Measurements from ENCODE around the gene FCMR.

Gene FCMR

DNA sequence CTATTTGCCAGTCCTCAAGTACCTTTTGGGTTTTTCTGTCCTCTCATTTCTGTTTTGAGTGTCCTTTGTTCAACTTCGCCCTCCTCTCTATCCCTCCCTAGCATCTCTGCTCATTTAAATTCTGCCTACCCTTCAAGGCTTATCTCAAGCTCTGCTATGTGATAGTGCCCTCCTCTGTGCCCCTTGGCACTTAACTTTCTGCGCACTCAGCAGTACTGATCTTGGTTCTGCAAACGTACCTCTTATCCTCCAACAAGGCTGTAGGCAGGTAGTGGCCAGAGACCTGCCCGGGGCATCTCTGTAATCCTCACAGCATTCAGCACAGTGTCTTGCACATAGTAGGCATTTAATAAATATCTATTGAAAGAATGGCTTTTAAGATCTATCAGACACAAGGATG lies 61.6 kb downstream of the FCMR start:
- H4K91ac ChIP-seq (ENCODE audit: low read length): no peak overlapping the region
- no peak overlapping the region for H3K9ac ChIP-seq (ENCODE audit: low read length)
- H3K27me3 ChIP-seq (ENCODE audit: control insufficient read depth in 1 of 2, insufficient read depth in 1 of 2, low read length in 2 of 2): peaks cover 22 to 54% of the 10 kb centered on the region in 2 experiments
- no peak overlapping the region for H2AK5ac ChIP-seq (ENCODE audit: low read length, severe bottlenecking)
- H3K4me2 ChIP-seq (ENCODE audit: low read length, poor library complexity, severe bottlenecking): no peak overlapping the region
- H3K79me1 ChIP-seq (replicated peaks; ENCODE audit: low read length, poor library complexity, severe bottlenecking): no peaks in the 10 kb centered on the region
- no peaks in the 10 kb centered on the region for H3K4me1 ChIP-seq (ENCODE audit: control insufficient read depth, insufficient read depth, low read depth, low read length)
- no peaks in the 10 kb centered on the region for H3K36me3 ChIP-seq (ENCODE audit: control insufficient read depth in 1 of 2, insufficient read depth in 2 of 2, low read depth in 1 of 2, low read length in 2 of 2)
- H2BK15ac ChIP-seq (ENCODE audit: low read depth, poor library complexity, severe bottlenecking): no peak overlapping the region
- no peak overlapping the region for H3K27ac ChIP-seq (ENCODE audit: low read length, poor library complexity, severe bottlenecking)
- no peak overlapping the region for H3K4me3 ChIP-seq (ENCODE audit: insufficient read depth in 1 of 2, low read depth in 1 of 2, low read length in 2 of 2)
- DNase-seq: no peak
- H3K9me3 ChIP-seq (ENCODE audit: control insufficient read depth, low read length): no peaks in the 10 kb centered on the region
- no peak overlapping the region for H2BK5ac ChIP-seq (ENCODE audit: low read depth, low read length, poor library complexity, severe bottlenecking)
- H2BK12ac ChIP-seq (ENCODE audit: low read length in 2 of 2): no peak overlapping the region
- H2BK120ac ChIP-seq (ENCODE audit: low read depth, low read length): no peak overlapping the region
- 84% methylated on average over 3 of the region's 4 CpGs for WGBS
- no peak overlapping the region for H4K8ac ChIP-seq (ENCODE audit: low read length)
- H2AFZ ChIP-seq (ENCODE audit: low read depth, low read length): no peak overlapping the region
- no peak overlapping the region for H3K18ac ChIP-seq (ENCODE audit: low read depth in 1 of 2, low read length in 2 of 2)
- H3K23ac ChIP-seq (ENCODE audit: low read length in 2 of 2): no peak overlapping the region
- no peak overlapping the region for H3K14ac ChIP-seq (ENCODE audit: low read length in 2 of 2)
- H3K4ac ChIP-seq (ENCODE audit: low read depth in 1 of 2, low read length in 2 of 2): no peak overlapping the region

DNA sequence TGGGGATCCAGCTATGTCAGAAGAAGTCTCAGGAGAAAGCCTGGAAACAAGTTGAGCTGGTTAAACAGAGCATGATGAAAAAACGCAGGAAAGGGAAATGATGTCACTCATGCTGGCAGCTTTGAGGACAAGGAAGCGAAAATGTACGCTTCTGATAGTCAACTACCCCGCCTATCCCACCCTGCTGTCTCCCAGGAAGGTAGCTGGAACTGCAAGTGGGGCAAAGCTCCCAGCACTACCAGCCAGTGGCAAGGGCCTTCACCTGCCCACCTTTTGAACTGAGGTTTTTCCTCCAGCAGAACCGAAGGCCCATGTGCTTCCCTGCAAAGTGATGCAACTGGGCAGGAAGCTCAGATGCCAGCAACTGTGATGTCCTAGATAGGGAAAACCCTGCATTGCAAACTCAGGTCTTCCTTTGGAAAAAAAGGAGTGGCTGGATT lies 62.6 kb downstream of the FCMR start:
- H3K4me3 ChIP-seq (ENCODE audit: insufficient read depth in 1 of 2, low read depth in 1 of 2, low read length in 2 of 2): no peak overlapping the region
- no peak overlapping the region for H2AK5ac ChIP-seq (ENCODE audit: low read length, severe bottlenecking)
- no peak overlapping the region for H3K9ac ChIP-seq (ENCODE audit: low read length)
- 84% methylated on average over 5 of the region's 5 CpGs for WGBS
- no peak overlapping the region for H3K4ac ChIP-seq (ENCODE audit: low read depth in 1 of 2, low read length in 2 of 2)
- H3K27me3 ChIP-seq (ENCODE audit: control insufficient read depth in 1 of 2, insufficient read depth in 1 of 2, low read length in 2 of 2): peaks cover 22 to 52% of the 10 kb centered on the region in 2 experiments
- no peak overlapping the region for H3K27ac ChIP-seq (ENCODE audit: low read length, poor library complexity, severe bottlenecking)
- H3K36me3 ChIP-seq (ENCODE audit: control insufficient read depth in 1 of 2, insufficient read depth in 2 of 2, low read depth in 1 of 2, low read length in 2 of 2): no peaks in the 10 kb centered on the region
- no peak overlapping the region for H2BK120ac ChIP-seq (ENCODE audit: low read depth, low read length)
- no peaks in the 10 kb centered on the region for H3K9me3 ChIP-seq (ENCODE audit: control insufficient read depth, low read length)
- no peak for DNase-seq
- H3K14ac ChIP-seq (ENCODE audit: low read length in 2 of 2): no peak overlapping the region
- no peak overlapping the region for H3K23ac ChIP-seq (ENCODE audit: low read length in 2 of 2)
- H3K79me1 ChIP-seq (replicated peaks; ENCODE audit: low read length, poor library complexity, severe bottlenecking): no peaks in the 10 kb centered on the region
- H3K18ac ChIP-seq (ENCODE audit: low read depth in 1 of 2, low read length in 2 of 2): no peak overlapping the region
- no peak overlapping the region for H2AFZ ChIP-seq (ENCODE audit: low read depth, low read length)
- H2BK15ac ChIP-seq (ENCODE audit: low read depth, poor library complexity, severe bottlenecking): no peak overlapping the region
- H2BK5ac ChIP-seq (ENCODE audit: low read depth, low read length, poor library complexity, severe bottlenecking): no peak overlapping the region
- H4K8ac ChIP-seq (ENCODE audit: low read length): no peak overlapping the region
- H3K4me2 ChIP-seq (ENCODE audit: low read length, poor library complexity, severe bottlenecking): no peak overlapping the region
- no peak overlapping the region for H4K91ac ChIP-seq (ENCODE audit: low read length)
- no peaks in the 10 kb centered on the region for H3K4me1 ChIP-seq (ENCODE audit: control insufficient read depth, insufficient read depth, low read depth, low read length)
- no peak overlapping the region for H2BK12ac ChIP-seq (ENCODE audit: low read length in 2 of 2)

GRCh38 chr1:206856674-206857464 lies 64.9 kb downstream of the FCMR start:
- Histone ChIP-seq H2BK120ac (ENCODE audit: low read depth, low read length) (no peak overlapping the region), H3K4ac (ENCODE audit: low read depth in 1 of 2, low read length in 2 of 2) (no peak overlapping the region), H3K4me2 (ENCODE audit: low read length, poor library complexity, severe bottlenecking) (no peak overlapping the region), H3K36me3 (ENCODE audit: control insufficient read depth in 1 of 2, insufficient read depth in 2 of 2, low read depth in 1 of 2, low read length in 2 of 2) (no peaks in the 10 kb centered on the region), H2BK15ac (ENCODE audit: low read depth, poor library complexity, severe bottlenecking) (no peak overlapping the region), H2BK12ac (ENCODE audit: low read length in 2 of 2) (no peak overlapping the region), H3K79me1 (replicated peaks; ENCODE audit: low read length, poor library complexity, severe bottlenecking) (no peaks in the 10 kb centered on the region), H4K8ac (ENCODE audit: low read length) (no peak overlapping the region), H2AK5ac (ENCODE audit: low read length, severe bottlenecking) (no peak overlapping the region), H3K18ac (ENCODE audit: low read depth in 1 of 2, low read length in 2 of 2) (no peak overlapping the region), H3K14ac (ENCODE audit: low read length in 2 of 2) (no peak overlapping the region), H3K23ac (ENCODE audit: low read length in 2 of 2) (no peak overlapping the region), H3K9ac (ENCODE audit: low read length) (no peak overlapping the region), H3K9me3 (ENCODE audit: control insufficient read depth, low read length) (no peaks in the 10 kb centered on the region), H3K4me3 (ENCODE audit: insufficient read depth in 1 of 2, low read depth in 1 of 2, low read length in 2 of 2) (no peak overlapping the region), H3K27ac (ENCODE audit: low read length, poor library complexity, severe bottlenecking) (no peak overlapping the region), H4K91ac (ENCODE audit: low read length) (no peak overlapping the region), H3K4me1 (ENCODE audit: control insufficient read depth, insufficient read depth, low read depth, low read length) (no peaks in the 10 kb centered on the region), H2BK5ac (ENCODE audit: low read depth, low read length, poor library complexity, severe bottlenecking) (no peak overlapping the region), H2AFZ (ENCODE audit: low read depth, low read length) (no peak overlapping the region), H3K27me3 (ENCODE audit: control insufficient read depth in 1 of 2, insufficient read depth in 1 of 2, low read length in 2 of 2) (peaks cover 18 to 44% of the 10 kb centered on the region in 2 experiments)
- DNase-seq: no peak
- 99% methylated on average over 3 of the region's 5 CpGs for WGBS

DNA sequence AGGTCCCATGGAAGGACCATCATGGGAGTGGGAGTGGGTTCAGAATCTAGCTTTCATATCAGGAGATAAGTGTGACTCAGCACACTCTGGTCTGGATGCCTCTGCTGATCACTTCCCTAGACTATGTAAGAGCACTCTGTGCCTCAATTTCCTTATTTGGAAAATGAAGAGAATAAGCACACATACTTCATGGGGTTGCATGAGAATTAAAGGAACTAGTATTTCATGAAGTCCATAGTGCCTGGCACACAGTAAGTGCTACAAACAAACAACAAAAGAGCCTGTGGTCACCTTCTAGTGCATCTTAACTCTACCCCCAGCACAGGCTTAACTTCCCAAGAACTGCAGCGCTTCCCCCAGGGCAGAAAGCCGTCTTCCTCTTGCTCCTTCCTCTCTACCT lies 65.9 kb downstream of the FCMR start:
- no peak overlapping the region for H2BK15ac ChIP-seq (ENCODE audit: low read depth, poor library complexity, severe bottlenecking)
- H3K27ac ChIP-seq (ENCODE audit: low read length, poor library complexity, severe bottlenecking): no peak overlapping the region
- H3K4me2 ChIP-seq (ENCODE audit: low read length, poor library complexity, severe bottlenecking): no peak overlapping the region
- no peak overlapping the region for H3K9ac ChIP-seq (ENCODE audit: low read length)
- peak overlapping the region in 1 of 2 experiments; percentile 12 for H3K18ac ChIP-seq (ENCODE audit: low read depth in 1 of 2, low read length in 2 of 2)
- no peak for DNase-seq
- peak overlapping the region in 1 of 2 experiments; percentile 48 for H2BK12ac ChIP-seq (ENCODE audit: low read length in 2 of 2)
- no peak overlapping the region for H2AFZ ChIP-seq (ENCODE audit: low read depth, low read length)
- H3K4ac ChIP-seq (ENCODE audit: low read depth in 1 of 2, low read length in 2 of 2): no peak overlapping the region
- H3K79me1 ChIP-seq (replicated peaks; ENCODE audit: low read length, poor library complexity, severe bottlenecking): no peaks in the 10 kb centered on the region
- no peak overlapping the region for H4K8ac ChIP-seq (ENCODE audit: low read length)
- WGBS: 92% methylated on average over 2 of the region's 2 CpGs
- no peaks in the 10 kb centered on the region for H3K36me3 ChIP-seq (ENCODE audit: control insufficient read depth in 1 of 2, insufficient read depth in 2 of 2, low read depth in 1 of 2, low read length in 2 of 2)
- H2BK5ac ChIP-seq (ENCODE audit: low read depth, low read length, poor library complexity, severe bottlenecking): no peak overlapping the region
- no peak overlapping the region for H3K23ac ChIP-seq (ENCODE audit: low read length in 2 of 2)
- H3K4me1 ChIP-seq (ENCODE audit: control insufficient read depth, insufficient read depth, low read depth, low read length): no peaks in the 10 kb centered on the region
- no peak overlapping the region for H2BK120ac ChIP-seq (ENCODE audit: low read depth, low read length)
- peaks cover 15 to 38% of the 10 kb centered on the region in 2 experiments for H3K27me3 ChIP-seq (ENCODE audit: control insufficient read depth in 1 of 2, insufficient read depth in 1 of 2, low read length in 2 of 2)
- no peaks in the 10 kb centered on the region for H3K9me3 ChIP-seq (ENCODE audit: control insufficient read depth, low read length)
- H4K91ac ChIP-seq (ENCODE audit: low read length): no peak overlapping the region
- no peak overlapping the region for H3K14ac ChIP-seq (ENCODE audit: low read length in 2 of 2)
- no peak overlapping the region for H2AK5ac ChIP-seq (ENCODE audit: low read length, severe bottlenecking)
- H3K4me3 ChIP-seq (ENCODE audit: insufficient read depth in 1 of 2, low read depth in 1 of 2, low read length in 2 of 2): no peak overlapping the region
